Activated T-helper 1 cell treated with anti-CD3 and anti-CD28 coated beads, Interleukin-2, amount 50 U/mL, for 16 hours (primary cell): ENCODE measurements around the gene NXN.
"Not testable (repeated sequence)": the region's sequence is repeated elsewhere in the genome, so short reads cannot be mapped to it uniquely, and the experiment has no call there.

ENCODE experiments used
- DNase-seq, 2 donors: peaks; one replicate each; pipeline ENCODE4 v3.0.0-alpha.2; 2020; ENCODE audit warnings: low read depth in 1 of 2, low spot score in 1 of 2

Gene NXN

GRCh38 chr17:836151-836550 lies 143.4 kb downstream of the NXN start:
- no peak for DNase-seq

- DNase-seq, result not testable (repeated sequence)
Observed at GRCh38 chr17:835721-836120, 143.9 kb downstream of the NXN start.

DNA sequence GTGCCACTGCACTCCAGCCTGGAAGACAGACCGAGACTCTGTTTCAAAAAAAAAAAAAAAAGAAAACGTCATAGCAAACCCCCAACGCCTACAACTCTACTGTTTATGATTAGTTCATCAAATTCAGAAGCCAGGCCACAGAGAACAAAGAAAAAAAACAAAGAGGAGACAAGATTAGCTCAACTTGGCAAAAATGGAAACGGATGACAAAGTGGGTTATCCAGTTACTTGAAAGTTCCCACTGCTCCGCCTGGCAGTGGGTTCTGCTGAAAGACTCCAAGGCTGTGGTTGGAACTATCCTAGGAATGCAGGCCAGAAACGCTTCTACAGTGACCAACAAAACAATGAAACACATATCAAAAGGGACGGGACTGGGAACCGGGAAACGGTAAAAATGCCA lies 144.3 kb downstream of the NXN start:
- no peak for DNase-seq

- no peak for DNase-seq
Observed at GRCh38 chr17:834136-834535, 145.4 kb downstream of the NXN start.

GRCh38 chr17:830950-831349 lies 148.6 kb downstream of the NXN start:
- DNase-seq, result no peak

- DNase-seq, result no peak
Observed at GRCh38 chr17:830381-830780, 149.2 kb downstream of the NXN start.

GRCh38 chr17:829614-830013 lies 150.0 kb downstream of the NXN start:
- DNase-seq, result not testable (repeated sequence)

GRCh38 chr17:828761-829160 lies 150.8 kb downstream of the NXN start:
- no peak for DNase-seq

GRCh38 chr17:826778-827177 lies 152.8 kb downstream of the NXN start:
- DNase-seq, result no peak

DNA sequence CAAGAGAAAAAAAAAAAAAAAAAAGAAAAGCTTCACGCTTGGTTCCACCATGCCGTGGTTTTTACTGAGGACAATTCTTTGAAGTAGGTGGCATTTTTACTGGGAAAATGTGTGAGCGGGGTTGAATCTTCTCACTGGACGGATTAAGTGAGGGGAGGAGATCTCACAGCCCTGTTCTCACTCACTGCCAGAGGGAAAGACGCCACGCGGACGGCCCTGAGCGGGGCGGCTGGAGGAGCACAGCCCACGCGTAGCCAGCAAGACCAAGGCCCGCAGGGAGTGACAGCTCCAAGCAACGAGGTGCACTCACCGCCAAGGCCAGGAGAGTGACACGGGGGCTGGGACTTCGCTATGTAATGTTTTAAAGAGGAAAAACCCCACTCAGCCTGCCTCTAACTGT lies 154.4 kb downstream of the NXN start:
- DNase-seq, result no peak

GRCh38 chr17:824378-824777 lies 155.2 kb downstream of the NXN start:
- no peak for DNase-seq

- no peak for DNase-seq
Observed at GRCh38 chr17:823501-823902, 156.1 kb downstream of the NXN start.

DNA sequence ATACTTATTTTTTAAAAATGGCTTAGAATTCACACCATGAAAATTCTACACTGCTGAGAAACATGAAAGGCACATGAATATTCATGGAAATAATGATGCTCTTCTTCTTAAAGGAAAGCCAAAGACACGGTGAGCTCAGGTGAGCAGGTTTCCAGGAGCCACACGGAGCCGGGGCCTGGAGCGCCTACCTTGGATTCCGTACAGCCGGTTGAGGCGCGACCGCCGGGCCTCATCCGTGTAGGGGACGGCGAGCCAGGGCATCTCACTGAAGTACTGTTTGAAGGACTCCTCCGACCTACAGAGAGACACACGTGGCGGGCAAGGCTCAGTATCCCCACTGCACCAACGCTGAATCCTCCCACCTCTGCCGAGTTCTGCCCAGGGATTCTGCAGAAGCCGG lies 160.3 kb downstream of the NXN start:
- DNase-seq, result no peak

GRCh38 chr17:814371-814770 lies 165.2 kb downstream of the NXN start:
- no peak for DNase-seq

GRCh38 chr17:812638-813204 lies 166.9 kb downstream of the NXN start:
- no peak for DNase-seq

DNA sequence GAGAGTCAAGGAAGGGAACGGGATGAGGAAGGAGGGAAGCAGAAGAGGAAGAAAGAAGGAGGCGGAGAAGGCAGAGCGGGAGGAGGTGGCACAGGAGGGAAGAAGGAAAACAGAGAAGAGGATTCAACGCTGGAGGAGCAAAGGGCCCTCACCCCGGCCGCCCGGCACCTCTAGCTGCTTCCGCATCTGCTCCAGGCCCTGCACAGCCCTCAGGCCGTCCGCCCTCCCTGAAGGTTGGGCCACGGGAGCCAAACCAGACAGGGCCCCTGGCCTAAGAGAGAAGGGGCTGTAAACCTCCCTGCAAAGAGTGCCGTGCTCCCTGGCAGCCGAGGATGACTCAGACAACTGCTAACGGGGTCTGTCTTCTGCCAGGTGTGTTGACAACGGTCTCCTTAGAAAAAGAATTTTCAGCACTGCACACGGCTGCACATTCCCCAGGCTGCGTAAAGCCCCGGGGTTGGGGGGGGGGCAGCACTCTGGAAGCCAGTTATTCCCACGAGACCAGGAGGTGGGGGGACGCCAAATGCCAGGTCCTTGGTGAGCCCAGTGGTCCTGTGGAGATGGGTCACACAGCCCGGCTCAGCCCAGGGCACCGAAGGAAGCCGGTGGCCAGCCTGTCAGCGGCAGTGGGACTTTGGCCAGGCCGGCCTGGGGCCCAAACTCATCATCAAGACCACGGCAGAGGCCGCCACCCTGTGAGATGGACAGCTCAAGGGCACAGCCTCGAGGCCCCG lies 168.4 kb downstream of the NXN start:
- DNase-seq, result no peak

DNA sequence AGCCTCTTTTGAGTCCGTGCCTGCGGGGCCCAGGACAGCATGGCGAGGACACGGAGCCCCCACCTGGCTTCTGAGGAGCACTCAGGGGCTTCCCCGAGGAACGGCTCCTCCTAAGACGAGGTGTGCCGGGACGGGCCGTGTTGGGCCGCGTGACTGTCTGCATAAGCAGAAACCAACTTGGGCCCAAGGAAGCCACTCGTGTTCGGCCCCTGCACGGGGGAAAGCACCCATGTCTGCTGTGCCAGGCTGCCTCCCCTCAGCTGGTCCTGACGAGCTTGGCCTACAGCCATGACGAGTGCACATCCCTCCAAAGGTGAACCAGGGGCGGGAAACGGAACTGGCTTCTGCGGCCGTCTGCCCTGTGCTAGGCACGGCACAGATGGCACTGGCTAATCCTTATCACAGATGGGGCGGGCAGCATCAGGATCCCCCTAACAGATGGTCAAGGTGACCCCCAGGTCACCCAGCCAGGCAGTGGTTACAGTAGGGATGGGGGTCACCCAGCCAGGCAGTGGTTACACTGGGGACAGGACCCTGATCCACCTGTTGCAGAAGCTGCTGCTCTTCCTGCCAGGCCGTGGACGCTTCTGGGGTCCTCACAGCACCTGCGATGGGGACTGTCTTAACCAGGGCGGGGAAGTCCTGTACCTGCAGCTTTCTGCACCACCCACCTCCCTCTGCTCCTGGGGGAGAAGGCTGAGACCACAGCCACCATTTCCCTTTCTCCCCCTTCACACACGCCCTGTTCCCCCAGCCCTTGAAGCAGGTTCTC lies 171.9 kb downstream of the NXN start:
- DNase-seq, result no peak

DNA sequence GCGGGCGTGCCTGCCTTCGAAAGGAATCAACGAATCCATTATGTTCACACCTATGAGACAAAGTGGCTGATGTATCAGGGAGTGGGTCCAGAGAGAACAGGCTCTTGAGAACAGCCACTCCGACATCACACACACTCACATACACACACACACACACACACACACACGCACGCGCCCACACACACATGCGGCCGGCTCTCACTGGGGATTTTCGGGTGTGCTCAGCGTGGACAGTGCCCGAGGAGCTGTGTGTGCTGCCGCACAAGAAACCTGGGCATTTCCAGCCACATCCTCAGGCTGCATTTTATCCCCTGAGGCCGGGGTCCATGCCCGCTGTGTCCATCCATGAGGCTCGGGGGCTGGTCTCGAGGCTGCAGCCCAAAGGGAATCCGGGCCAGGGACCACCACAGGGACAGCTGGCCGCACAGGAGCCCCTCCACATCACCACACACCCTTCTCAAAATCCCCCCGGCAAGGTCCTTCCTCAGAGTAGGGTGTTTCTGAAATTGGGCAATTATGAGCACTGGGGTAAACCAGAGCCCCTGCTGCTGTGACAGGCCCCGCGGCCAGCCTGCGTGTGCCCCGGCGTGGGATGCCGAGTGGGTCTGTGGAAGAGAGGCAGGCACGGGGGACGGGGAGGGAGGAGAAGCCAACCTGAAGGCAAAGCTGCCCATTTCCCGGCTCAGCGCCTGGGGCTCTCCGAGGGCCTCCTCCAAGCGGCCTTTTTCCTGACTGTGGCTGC lies 172.6 kb downstream of the NXN start:
- no peak for DNase-seq

GRCh38 chr17:806346-806745 lies 173.2 kb downstream of the NXN start:
- DNase-seq, result no peak

GRCh38 chr17:805886-806285 lies 173.7 kb downstream of the NXN start:
- DNase-seq, result not testable (repeated sequence)

- DNase-seq, result no peak
Observed at GRCh38 chr17:804541-805435, 174.8 kb downstream of the NXN start.
